ENCODE results near the gene GPR180. TPM values are rescaled to one million over a fixed set of nuclear protein-coding genes. Genes with fewer than 3 reads are reported as not detected.

Gene GPR180
- polyA plus RNA-seq, 3 donors, result 1.0 to 1.1 (median 1.0) TPM

- Histone ChIP-seq H4K20me1 (ENCODE audit: insufficient read depth, low read length) (no peaks in the 10 kb centered on the region), H3K4me3 (replicated peaks in 1 of 3; ENCODE audit: low read depth in 2 of 3, low read length in 3 of 3) (no peak overlapping the region), H3K79me2 (ENCODE audit: insufficient read depth, low read length) (no peaks in the 10 kb centered on the region), H3K9me3 (replicated peaks in 1 of 2; ENCODE audit: control insufficient read depth in 1 of 2, insufficient read depth in 1 of 2, low read length in 2 of 2) (no peaks in the 10 kb centered on the region), H3K27ac (ENCODE audit: low read depth in 1 of 2, low read length in 2 of 2) (no peak overlapping the region), H3K9ac (ENCODE audit: insufficient read depth, low read length, poor library complexity, severe bottlenecking) (no peak overlapping the region), H3K4me1 (ENCODE audit: control insufficient read depth in 1 of 2, insufficient read depth in 2 of 2, low read length in 2 of 2) (no peaks in the 10 kb centered on the region), H3K36me3 (replicated peaks in 1 of 2; ENCODE audit: control insufficient read depth in 1 of 2, insufficient read depth in 2 of 2, low read length in 2 of 2) (peaks cover 22 to 71% of the 10 kb centered on the region in 2 donors), H3K27me3 (ENCODE audit: control insufficient read depth in 2 of 2, insufficient read depth in 2 of 2, low read length in 2 of 2) (no peaks in the 10 kb centered on the region), H2AFZ (ENCODE audit: insufficient read depth, low read depth, low read length, poor library complexity, severe bottlenecking) (no peak overlapping the region), H3K4me2 (replicated peaks; ENCODE audit: extremely low read depth, low read length, poor library complexity, severe bottlenecking) (no peak overlapping the region)
- H3K4me1 Mint-ChIP-seq, result peaks cover 6% of the 10 kb centered on the region
- H3K4me3 Mint-ChIP-seq, result no peak overlapping the region
- H3K27me3 Mint-ChIP-seq (ENCODE audit: low read depth in 3 of 3), result no peaks in the 10 kb centered on the region
- no peaks in the 10 kb centered on the region for H3K9me3 Mint-ChIP-seq
- intact Hi-C loops (cut with micrococcal nuclease), result no loop called here
- H3K27ac Mint-ChIP-seq, result no peak overlapping the region
- peaks cover 27 to 29% of the 10 kb centered on the region in 2 donors for H3K36me3 Mint-ChIP-seq
- DNase-seq, result no peak
- TF ChIP-seq CTCF (IDR thresholded peaks at IDR 0.05), result no peak
- 100% methylated on average over 3 of the region's 4 CpGs for WGBS (ENCODE audit: insufficient coverage)
Measured at GRCh38 chr13:94612050-94612449, 10.4 kb downstream of the GPR180 start.

- Mint-ChIP-seq H3K4me3 (no peak overlapping the region), H3K27ac (no peak overlapping the region), H3K4me1 (peaks cover 6% of the 10 kb centered on the region), H3K36me3 (peaks cover 24% of the 10 kb centered on the region in 2 donors), H3K9me3 (no peaks in the 10 kb centered on the region), H3K27me3 (ENCODE audit: low read depth in 3 of 3) (no peaks in the 10 kb centered on the region)
- intact Hi-C loops (cut with micrococcal nuclease), result no loop called here
- Histone ChIP-seq H3K4me1 (ENCODE audit: control insufficient read depth in 1 of 2, insufficient read depth in 2 of 2, low read length in 2 of 2) (no peaks in the 10 kb centered on the region), H3K4me2 (replicated peaks; ENCODE audit: extremely low read depth, low read length, poor library complexity, severe bottlenecking) (no peak overlapping the region), H3K9ac (ENCODE audit: insufficient read depth, low read length, poor library complexity, severe bottlenecking) (no peak overlapping the region), H2AFZ (ENCODE audit: insufficient read depth, low read depth, low read length, poor library complexity, severe bottlenecking) (no peak overlapping the region), H3K27ac (ENCODE audit: low read depth in 1 of 2, low read length in 2 of 2) (no peak overlapping the region), H4K20me1 (ENCODE audit: insufficient read depth, low read length) (no peaks in the 10 kb centered on the region), H3K4me3 (replicated peaks in 1 of 3; ENCODE audit: low read depth in 2 of 3, low read length in 3 of 3) (no peak overlapping the region), H3K27me3 (ENCODE audit: control insufficient read depth in 2 of 2, insufficient read depth in 2 of 2, low read length in 2 of 2) (no peaks in the 10 kb centered on the region), H3K36me3 (replicated peaks in 1 of 2; ENCODE audit: control insufficient read depth in 1 of 2, insufficient read depth in 2 of 2, low read length in 2 of 2) (peaks cover 14 to 64% of the 10 kb centered on the region in 2 donors), H3K9me3 (replicated peaks in 1 of 2; ENCODE audit: control insufficient read depth in 1 of 2, insufficient read depth in 1 of 2, low read length in 2 of 2) (no peaks in the 10 kb centered on the region), H3K79me2 (ENCODE audit: insufficient read depth, low read length) (no peaks in the 10 kb centered on the region)
- no peak for DNase-seq
- TF ChIP-seq CTCF (IDR thresholded peaks at IDR 0.05), result no peak
Measured at GRCh38 chr13:94613051-94613450, 11.4 kb downstream of the GPR180 start.

Data from CD14-positive monocyte (primary cell).